Measurements from ENCODE around the gene ARL14EP. TPM values are rescaled to one million over a fixed set of nuclear protein-coding genes. Genes with fewer than 3 reads are reported as not detected.

ARL14EP gene
- polyA plus RNA-seq, 2 of the 4 experiments (the other 2 are of a cell fraction): 17.7 to 58.2 TPM

GRCh38 chr11:30311189-30311588 lies 11.7 kb upstream of the ARL14EP start:
- ATAC-seq: no peak
- no peak overlapping the region for H3K27ac ChIP-seq
- H3K4me2 ChIP-seq: no peak overlapping the region
- 0 out of 3 replicates have a peak, but pooled peaks cover 5% of the 10 kb centered on the region for H3K9me3 ChIP-seq
- 1% methylated on average over 2 of the region's 2 CpGs for WGBS (ENCODE audit: missing lambda C conversion rate)
- ChIA-PET POLR2A (interaction anchor here (1.0 kb wide), 1 partner anchor 11 kb away, joined by 3 read pairs; the partner anchor contains the start of gene ARL14EP), CTCF (no interaction called here)
- FAIRE-seq: no peak
- TF ChIP-seq NPAS2 (CRISPR knock-in tag; IDR thresholded peaks at IDR 0.05; ENCODE audit: borderline replicate concordance) (no peak), MAFK (IDR thresholded peaks at IDR 0.05; ENCODE audit: partially characterized antibody) (no peak), KDM1A (IDR thresholded peaks at IDR 0.05; ENCODE audit: low read depth) (no peak), BHLHE40 (IDR thresholded peaks at IDR 0.05; ENCODE audit: low read depth, low read length) (no peak), EHF (CRISPR knock-in tag; IDR thresholded peaks at IDR 0.05) (no peak), HEYL (CRISPR knock-in tag; IDR thresholded peaks at IDR 0.05) (no peak), HDAC2 (IDR thresholded peaks at IDR 0.05) (no peak), FOXS1 (CRISPR knock-in tag; IDR thresholded peaks at IDR 0.05) (no peak), MYC (IDR thresholded peaks at IDR 0.05; ENCODE audit: borderline replicate concordance, low read length) (no peak), RAD21 (conservative IDR thresholded peaks at IDR 0.05 in 1 of 2, IDR thresholded peaks at IDR 0.05 in 1 of 2) (no peak), HES2 (IDR thresholded peaks at IDR 0.05) (no peak), HOXB5 (CRISPR knock-in tag; IDR thresholded peaks at IDR 0.05) (no peak), KDM5A (IDR thresholded peaks at IDR 0.05) (no peak)
- TF ChIP-seq, protein P1, sequence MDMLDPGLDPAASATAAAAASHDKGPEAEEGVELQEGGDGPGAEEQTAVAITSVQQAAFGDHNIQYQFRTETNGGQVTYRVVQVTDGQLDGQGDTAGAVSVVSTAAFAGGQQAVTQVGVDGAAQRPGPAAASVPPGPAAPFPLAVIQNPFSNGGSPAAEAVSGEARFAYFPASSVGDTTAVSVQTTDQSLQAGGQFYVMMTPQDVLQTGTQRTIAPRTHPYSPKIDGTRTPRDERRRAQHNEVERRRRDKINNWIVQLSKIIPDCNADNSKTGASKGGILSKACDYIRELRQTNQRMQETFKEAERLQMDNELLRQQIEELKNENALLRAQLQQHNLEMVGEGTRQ (IDR thresholded peaks at IDR 0.05): no peak
- TF ChIP-seq, protein P2, sequence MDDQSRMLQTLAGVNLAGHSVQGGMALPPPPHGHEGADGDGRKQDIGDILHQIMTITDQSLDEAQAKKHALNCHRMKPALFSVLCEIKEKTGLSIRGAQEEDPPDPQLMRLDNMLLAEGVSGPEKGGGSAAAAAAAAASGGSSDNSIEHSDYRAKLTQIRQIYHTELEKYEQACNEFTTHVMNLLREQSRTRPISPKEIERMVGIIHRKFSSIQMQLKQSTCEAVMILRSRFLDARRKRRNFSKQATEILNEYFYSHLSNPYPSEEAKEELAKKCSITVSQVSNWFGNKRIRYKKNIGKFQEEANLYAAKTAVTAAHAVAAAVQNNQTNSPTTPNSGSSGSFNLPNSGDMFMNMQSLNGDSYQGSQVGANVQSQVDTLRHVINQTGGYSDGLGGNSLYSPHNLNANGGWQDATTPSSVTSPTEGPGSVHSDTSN (IDR thresholded peaks at IDR 0.05): no peak
- TF ChIP-seq, protein P3, sequence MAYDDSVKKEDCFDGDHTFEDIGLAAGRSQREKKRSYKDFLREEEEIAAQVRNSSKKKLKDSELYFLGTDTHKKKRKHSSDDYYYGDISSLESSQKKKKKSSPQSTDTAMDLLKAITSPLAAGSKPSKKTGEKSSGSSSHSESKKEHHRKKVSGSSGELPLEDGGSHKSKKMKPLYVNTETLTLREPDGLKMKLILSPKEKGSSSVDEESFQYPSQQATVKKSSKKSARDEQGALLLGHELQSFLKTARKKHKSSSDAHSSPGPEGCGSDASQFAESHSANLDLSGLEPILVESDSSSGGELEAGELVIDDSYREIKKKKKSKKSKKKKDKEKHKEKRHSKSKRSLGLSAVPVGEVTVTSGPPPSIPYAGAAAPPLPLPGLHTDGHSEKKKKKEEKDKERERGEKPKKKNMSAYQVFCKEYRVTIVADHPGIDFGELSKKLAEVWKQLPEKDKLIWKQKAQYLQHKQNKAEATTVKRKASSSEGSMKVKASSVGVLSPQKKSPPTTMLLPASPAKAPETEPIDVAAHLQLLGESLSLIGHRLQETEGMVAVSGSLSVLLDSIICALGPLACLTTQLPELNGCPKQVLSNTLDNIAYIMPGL (CRISPR knock-in tag; IDR thresholded peaks at IDR 0.05; ENCODE audit: borderline replicate concordance): no peak
- TF ChIP-seq, protein P4, sequence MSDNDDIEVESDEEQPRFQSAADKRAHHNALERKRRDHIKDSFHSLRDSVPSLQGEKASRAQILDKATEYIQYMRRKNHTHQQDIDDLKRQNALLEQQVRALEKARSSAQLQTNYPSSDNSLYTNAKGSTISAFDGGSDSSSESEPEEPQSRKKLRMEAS (IDR thresholded peaks at IDR 0.05): no peak
- H3K4me1 ChIP-seq: no peaks in the 10 kb centered on the region
- no peak for DNase-seq (ENCODE audit: low read depth in 1 of 2, low spot score in 1 of 2)
- no peak overlapping the region for H3K4me3 ChIP-seq

DNA sequence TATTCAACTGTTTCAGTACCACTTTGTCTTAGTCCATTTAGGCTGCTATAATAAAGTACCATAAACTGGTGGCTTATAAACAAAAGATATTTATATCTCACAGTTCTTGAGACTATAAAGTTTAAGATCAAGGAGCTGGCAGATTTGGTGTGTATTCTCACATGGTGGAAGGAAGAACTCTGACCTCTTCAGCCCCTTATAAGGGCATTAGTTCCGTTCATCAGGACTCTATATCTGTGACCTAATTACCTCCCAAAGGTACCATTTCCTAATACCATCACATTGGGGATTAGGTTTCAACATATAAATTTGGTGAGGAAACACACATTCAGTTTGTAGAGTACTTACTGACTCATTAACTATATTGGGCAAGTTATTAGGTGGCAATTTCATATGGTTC lies 10.7 kb upstream of the ARL14EP start:
- Histone ChIP-seq H3K9me3 (0 out of 3 replicates have a peak, but pooled peaks cover 5% of the 10 kb centered on the region), H3K27ac (no peak overlapping the region), H3K4me1 (no peaks in the 10 kb centered on the region), H3K4me3 (no peak overlapping the region), H3K4me2 (no peak overlapping the region)
- 5% methylated on average over 1 of the region's 1 CpG for WGBS (ENCODE audit: missing lambda C conversion rate)
- DNase-seq (ENCODE audit: low read depth in 1 of 2, low spot score in 1 of 2) (no peak), ATAC-seq (no peak), FAIRE-seq (no peak)
- ChIA-PET POLR2A (no interaction called here), CTCF (interaction anchor here (0.9 kb wide), 1 partner anchor 9 kb away, joined by 4 read pairs; no protein-coding TSS in a partner anchor)
- TF ChIP-seq RNF2 (IDR thresholded peaks at IDR 0.05; ENCODE audit: borderline replicate concordance, low read depth) (no peak), FOSL2 (IDR thresholded peaks at IDR 0.05) (no peak), FOSL2 (CRISPR knock-in tag; IDR thresholded peaks at IDR 0.05) (no peak), EHF (CRISPR knock-in tag; IDR thresholded peaks at IDR 0.05) (no peak), NPAS2 (CRISPR knock-in tag; IDR thresholded peaks at IDR 0.05; ENCODE audit: borderline replicate concordance) (no peak), RAD21 (conservative IDR thresholded peaks at IDR 0.05 in 1 of 2, IDR thresholded peaks at IDR 0.05 in 1 of 2) (no peak), MAZ (IDR thresholded peaks at IDR 0.05; ENCODE audit: borderline replicate concordance, low read depth, low read length) (no peak), HOXA7 (CRISPR knock-in tag; IDR thresholded peaks at IDR 0.05) (no peak), TFCP2L1 (CRISPR knock-in tag; IDR thresholded peaks at IDR 0.05) (no peak), NR3C1 (IDR thresholded peaks at IDR 0.05) (no peak), CBX2 (IDR thresholded peaks at IDR 0.05; ENCODE audit: borderline replicate concordance, low read depth) (no peak)
- TF ChIP-seq, protein P5, sequence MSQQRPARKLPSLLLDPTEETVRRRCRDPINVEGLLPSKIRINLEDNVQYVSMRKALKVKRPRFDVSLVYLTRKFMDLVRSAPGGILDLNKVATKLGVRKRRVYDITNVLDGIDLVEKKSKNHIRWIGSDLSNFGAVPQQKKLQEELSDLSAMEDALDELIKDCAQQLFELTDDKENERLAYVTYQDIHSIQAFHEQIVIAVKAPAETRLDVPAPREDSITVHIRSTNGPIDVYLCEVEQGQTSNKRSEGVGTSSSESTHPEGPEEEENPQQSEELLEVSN (IDR thresholded peaks at IDR 0.05; ENCODE audit: borderline replicate concordance, low read depth): no peak
- TF ChIP-seq, protein P6, sequence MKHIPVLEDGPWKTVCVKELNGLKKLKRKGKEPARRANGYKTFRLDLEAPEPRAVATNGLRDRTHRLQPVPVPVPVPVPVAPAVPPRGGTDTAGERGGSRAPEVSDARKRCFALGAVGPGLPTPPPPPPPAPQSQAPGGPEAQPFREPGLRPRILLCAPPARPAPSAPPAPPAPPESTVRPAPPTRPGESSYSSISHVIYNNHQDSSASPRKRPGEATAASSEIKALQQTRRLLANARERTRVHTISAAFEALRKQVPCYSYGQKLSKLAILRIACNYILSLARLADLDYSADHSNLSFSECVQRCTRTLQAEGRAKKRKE (CRISPR knock-in tag; IDR thresholded peaks at IDR 0.05; ENCODE audit: low read depth): no peak
- TF ChIP-seq, protein P7, sequence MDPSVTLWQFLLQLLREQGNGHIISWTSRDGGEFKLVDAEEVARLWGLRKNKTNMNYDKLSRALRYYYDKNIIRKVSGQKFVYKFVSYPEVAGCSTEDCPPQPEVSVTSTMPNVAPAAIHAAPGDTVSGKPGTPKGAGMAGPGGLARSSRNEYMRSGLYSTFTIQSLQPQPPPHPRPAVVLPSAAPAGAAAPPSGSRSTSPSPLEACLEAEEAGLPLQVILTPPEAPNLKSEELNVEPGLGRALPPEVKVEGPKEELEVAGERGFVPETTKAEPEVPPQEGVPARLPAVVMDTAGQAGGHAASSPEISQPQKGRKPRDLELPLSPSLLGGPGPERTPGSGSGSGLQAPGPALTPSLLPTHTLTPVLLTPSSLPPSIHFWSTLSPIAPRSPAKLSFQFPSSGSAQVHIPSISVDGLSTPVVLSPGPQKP (IDR thresholded peaks at IDR 0.05; ENCODE audit: low read depth, low read length): no peak
